NT2/D1 (cell line): Measurements from ENCODE around the gene MAGEA9B.

Source experiments
- SUZ12 ChIP-seq: IDR thresholded peaks from 2 replicates; pipeline ENCODE4 v1.6.1; 2011; ENCODE audit not compliant: insufficient read length, insufficient read depth; ENCODE audit errors: extremely low read depth
- YY1 ChIP-seq: IDR thresholded peaks from 2 replicates; pipeline ENCODE4 v1.6.1; 2011; ENCODE audit not compliant: insufficient read length, insufficient read depth

DNA sequence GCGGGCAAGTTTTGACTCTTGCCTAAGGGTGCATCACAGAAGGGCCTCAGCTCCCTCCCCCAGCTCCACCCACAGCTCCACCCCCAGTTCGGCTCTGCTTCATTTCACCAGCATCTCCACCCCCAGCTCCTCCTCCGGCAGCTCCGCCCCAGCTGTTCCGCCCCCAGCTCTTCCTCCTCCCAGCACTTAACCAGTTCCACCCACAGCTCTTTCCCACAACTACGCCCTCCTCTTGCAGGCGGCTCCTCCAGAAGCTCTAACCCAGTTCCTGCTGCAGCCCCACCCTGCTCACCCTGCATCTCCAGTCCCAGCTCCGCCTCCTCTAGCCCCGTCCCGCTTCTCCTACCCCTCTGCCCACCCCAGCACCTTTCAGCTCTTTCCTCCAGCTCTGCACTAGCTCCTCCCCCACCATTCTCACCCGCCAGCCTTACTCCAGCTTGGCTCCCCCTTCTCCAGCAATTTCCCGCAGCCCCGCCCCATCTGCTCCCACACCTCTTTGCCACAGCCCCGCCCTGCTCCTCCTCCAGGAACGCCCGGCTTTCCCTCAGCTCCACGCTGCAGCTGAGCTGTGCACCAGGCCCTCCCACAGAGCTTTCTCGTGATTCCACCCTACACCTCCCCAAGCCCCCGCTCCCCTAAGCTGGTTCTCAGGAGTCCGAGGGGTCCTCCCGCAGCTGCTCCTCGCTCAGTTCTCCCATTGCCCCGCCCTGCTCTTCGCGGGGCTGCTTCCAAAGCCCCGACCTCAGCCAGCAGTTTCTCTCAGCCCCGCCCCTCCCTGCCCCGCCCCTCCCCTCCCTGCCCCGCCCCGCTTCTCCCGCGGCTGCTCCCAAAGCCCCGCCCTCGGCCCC lies 47.8 kb downstream of the MAGEA9B start:
- no peak for TF ChIP-seq SUZ12
- no peak for TF ChIP-seq YY1
